VCaP (cell line): ENCODE results near the gene IFI44.

Experiments
- H3K27ac ChIP-seq: fragments of 450-650 bp; 2 replicates; pipeline ENCODE4 v1.5.1; 2017
- TF ChIP-seq, protein P1 (sequence below): fragments of 450-650 bp; conservative IDR thresholded peaks from 2 replicates; pipeline ENCODE4 v1.5.1; 2017; ENCODE audit warnings: mild to moderate bottlenecking, moderate library complexity

Gene IFI44

GRCh38 chr1:78651241-78651640, 1.6 kb downstream of the IFI44 start:
- TF ChIP-seq, protein P1, sequence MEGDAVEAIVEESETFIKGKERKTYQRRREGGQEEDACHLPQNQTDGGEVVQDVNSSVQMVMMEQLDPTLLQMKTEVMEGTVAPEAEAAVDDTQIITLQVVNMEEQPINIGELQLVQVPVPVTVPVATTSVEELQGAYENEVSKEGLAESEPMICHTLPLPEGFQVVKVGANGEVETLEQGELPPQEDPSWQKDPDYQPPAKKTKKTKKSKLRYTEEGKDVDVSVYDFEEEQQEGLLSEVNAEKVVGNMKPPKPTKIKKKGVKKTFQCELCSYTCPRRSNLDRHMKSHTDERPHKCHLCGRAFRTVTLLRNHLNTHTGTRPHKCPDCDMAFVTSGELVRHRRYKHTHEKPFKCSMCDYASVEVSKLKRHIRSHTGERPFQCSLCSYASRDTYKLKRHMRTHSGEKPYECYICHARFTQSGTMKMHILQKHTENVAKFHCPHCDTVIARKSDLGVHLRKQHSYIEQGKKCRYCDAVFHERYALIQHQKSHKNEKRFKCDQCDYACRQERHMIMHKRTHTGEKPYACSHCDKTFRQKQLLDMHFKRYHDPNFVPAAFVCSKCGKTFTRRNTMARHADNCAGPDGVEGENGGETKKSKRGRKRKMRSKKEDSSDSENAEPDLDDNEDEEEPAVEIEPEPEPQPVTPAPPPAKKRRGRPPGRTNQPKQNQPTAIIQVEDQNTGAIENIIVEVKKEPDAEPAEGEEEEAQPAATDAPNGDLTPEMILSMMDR = no peak
- no peak overlapping the region for H3K27ac ChIP-seq

GRCh38 chr1:78652019-78652560, 2.5 kb downstream of the IFI44 start:
- no peak overlapping the region for H3K27ac ChIP-seq
- TF ChIP-seq, protein P1 = no peak

DNA sequence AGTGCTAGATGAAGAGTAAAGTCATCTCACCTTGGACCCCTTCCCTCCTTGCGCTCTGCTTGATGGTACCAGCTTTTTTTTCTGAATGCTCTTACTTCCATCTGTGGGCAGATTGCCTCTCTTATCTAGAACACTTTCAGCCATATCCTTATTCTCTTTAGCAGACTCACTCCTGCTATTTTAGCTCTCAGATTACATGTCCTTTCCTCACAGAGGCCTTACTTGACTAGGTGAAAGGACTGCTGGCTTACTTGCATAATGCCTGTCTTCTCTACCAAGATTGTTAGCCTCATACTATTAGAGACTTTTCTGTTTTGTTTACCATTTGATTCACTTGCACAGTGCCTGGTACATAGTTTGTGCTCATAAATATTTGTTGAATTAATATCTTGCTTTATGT, 9.3 kb downstream of the IFI44 start:
- no peak overlapping the region for H3K27ac ChIP-seq
- TF ChIP-seq, protein P1 = no peak

DNA sequence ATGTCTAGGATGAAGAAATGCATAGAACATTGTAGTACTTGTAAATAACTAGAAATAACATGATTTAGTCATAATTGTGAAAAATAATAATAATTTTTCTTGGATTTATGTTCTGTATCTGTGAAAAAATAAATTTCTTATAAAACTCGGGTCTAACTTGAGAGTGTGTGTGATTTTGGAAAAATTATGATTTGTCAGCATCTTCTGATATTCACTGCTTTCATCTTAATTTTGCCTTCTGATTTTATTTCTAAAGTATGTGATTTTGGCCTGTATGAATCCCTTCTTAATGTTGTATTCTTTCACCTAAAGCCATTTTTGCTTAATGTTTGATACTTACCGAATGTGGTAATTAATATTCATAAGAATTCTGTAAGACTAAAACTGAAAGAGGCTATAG, 14.3 kb downstream of the IFI44 start:
- no peak overlapping the region for H3K27ac ChIP-seq

DNA sequence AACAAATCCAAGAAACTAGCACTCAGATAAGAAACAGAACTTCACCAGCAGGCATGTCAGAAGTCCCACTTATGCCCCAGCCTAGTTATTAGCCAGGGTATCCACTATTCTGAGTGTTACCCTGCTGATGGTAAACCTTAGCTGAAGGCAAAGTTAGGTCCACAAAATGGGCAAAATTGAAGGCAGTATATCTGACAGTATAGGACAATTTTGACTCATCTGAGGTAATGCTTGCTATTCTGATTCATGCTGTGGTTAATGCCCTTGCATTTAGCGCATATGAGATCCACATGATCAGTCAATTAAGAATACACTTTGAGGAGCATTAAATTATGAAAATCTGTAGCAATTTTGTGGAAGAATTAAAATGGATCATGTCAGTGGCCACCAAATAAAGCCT, 15.1 kb downstream of the IFI44 start:
- TF ChIP-seq, protein P1 = no peak

More for the DNA sequence above, 14.3 kb downstream of the IFI44 start:
- TF ChIP-seq, protein P1 = no peak

GRCh38 chr1:78665809-78666208, 16.2 kb downstream of the IFI44 start:
- no peak overlapping the region for H3K27ac ChIP-seq

More for the DNA sequence above, 15.1 kb downstream of the IFI44 start:
- H3K27ac ChIP-seq = no peak overlapping the region

DNA sequence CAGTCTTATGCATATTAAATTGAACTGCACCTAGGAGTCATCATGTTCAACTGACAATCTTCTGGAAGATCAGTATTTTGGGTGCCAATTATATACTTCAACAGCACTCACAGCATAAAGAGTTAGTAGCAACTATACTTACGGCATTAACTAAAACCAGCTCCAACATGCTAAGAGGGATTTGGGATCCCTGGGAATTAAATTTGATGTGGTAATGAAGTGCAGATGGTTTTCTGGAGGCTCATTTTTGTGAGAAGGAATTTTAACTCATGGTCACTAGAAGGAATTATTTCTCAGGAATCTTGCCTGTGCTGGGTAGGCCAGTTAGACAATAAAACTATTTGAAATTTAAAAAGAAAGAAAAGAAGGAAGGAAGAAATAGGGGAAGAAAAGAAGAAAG, 18.3 kb downstream of the IFI44 start:
- TF ChIP-seq, protein P1 = no peak
- no peak overlapping the region for H3K27ac ChIP-seq

More at GRCh38 chr1:78665809-78666208, 16.2 kb downstream of the IFI44 start:
- TF ChIP-seq, protein P1 = no peak
